ENCODE measurements around the gene BEGAIN. TPM values are rescaled to one million over a fixed set of nuclear protein-coding genes. Genes with fewer than 3 reads are reported as not detected.

The BEGAIN gene
- total and polyA plus RNA-seq, 2 experiments from 2014 or later = not detected

DNA sequence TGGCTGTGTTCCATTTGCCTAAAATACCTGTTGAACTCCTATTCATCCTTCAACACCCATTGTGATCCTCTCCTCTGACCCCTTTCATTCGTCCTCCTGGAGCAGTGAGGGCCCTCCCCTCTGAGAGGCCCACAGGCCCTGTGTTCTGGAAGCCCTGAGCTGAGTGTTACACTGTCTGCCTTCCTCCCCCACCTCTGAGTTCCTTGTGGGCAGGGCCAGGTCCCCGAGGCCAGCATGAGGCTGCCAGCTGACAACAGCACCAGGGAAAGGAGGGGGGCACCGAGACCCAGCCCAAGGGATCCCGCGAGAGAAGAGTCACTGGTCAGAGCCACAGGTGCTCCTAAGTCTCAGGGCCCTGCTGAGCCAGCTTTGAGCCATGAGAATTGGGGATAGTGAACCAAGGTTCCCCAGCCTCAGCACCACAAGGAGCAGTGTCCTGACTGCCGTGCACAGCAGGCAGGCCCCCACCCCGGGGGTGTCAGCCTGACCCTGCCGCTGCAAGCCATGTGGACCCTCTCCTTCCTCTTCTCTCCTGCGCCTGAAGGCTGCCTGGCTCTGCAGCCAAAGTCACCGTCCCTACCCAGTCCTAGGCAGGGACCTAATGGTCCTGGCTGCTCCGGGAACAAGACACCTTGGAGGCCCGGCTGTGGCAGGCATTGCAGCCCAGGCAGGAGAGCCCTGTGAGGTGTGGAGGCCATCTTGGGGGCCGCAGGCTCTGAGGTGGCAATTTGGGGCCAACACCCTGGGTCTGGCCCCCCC, 52.5 kb downstream of the BEGAIN start:
- no peak overlapping the region for H3K4me3 ChIP-seq
- H3K27me3 ChIP-seq = no peaks in the 10 kb centered on the region
- peak in 1 of 2 donors; percentile 55 for DNase-seq (ENCODE audit: low read depth in 1 of 2, low spot score in 1 of 2)
- H3K36me3 ChIP-seq = no peaks in the 10 kb centered on the region
- H3K4me1 ChIP-seq (ENCODE audit: low read depth) = peaks cover 16% of the 10 kb centered on the region
- TF ChIP-seq, protein P1, sequence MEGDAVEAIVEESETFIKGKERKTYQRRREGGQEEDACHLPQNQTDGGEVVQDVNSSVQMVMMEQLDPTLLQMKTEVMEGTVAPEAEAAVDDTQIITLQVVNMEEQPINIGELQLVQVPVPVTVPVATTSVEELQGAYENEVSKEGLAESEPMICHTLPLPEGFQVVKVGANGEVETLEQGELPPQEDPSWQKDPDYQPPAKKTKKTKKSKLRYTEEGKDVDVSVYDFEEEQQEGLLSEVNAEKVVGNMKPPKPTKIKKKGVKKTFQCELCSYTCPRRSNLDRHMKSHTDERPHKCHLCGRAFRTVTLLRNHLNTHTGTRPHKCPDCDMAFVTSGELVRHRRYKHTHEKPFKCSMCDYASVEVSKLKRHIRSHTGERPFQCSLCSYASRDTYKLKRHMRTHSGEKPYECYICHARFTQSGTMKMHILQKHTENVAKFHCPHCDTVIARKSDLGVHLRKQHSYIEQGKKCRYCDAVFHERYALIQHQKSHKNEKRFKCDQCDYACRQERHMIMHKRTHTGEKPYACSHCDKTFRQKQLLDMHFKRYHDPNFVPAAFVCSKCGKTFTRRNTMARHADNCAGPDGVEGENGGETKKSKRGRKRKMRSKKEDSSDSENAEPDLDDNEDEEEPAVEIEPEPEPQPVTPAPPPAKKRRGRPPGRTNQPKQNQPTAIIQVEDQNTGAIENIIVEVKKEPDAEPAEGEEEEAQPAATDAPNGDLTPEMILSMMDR (IDR thresholded peaks at IDR 0.05; ENCODE audit: low read depth, low read length) = no peak
- peak overlapping the region; percentile 57 for H3K27ac ChIP-seq
- no peaks in the 10 kb centered on the region for H3K9me3 ChIP-seq (ENCODE audit: low read depth)

DNA sequence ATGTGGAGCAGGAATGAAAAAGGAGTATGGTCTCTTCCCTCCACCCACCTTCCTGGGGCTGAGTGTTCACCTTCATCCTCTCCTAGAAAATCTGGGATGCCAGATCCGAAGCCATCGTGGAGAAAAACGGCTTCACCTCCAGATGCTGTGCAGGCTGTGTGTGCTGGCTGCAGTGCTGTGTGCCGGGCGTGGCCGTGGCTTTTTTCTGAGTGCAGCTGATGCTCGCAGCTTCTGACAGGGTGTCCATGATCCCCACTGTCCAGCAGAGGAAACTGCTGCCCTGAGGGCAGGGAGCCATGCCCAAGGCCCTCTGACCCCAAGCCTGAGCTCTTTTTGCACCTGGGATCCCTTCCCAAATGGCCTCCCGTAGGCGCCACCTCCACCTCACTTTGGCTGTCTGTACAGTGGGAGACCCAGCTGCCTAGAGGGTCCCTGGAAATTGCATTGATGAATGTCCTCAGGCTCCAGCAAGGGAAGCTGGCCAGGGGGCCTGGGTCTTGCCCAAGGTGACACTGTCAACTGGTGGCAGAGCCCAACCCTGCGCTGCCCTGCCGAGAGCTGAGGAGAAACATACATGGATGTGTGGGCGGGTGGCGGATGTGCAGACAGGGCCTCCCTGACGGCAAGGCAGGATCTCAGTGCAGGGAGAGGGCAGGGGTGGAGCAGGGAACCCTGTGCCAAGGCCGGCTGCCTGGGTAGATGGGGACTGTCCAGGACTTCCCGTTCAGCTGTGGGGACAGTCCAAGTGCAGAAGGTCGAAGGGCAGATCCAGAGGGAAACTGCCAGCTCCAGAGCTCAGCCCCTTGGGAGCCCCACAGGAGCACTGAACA, 53.3 kb downstream of the BEGAIN start:
- Histone ChIP-seq H3K27me3 (no peaks in the 10 kb centered on the region), H3K27ac (peak overlapping the region; percentile 57), H3K36me3 (no peaks in the 10 kb centered on the region), H3K4me3 (no peak overlapping the region), H3K9me3 (ENCODE audit: low read depth) (no peaks in the 10 kb centered on the region), H3K4me1 (ENCODE audit: low read depth) (peaks cover 16% of the 10 kb centered on the region)
- TF ChIP-seq, protein P1 (IDR thresholded peaks at IDR 0.05; ENCODE audit: low read depth, low read length) = no peak
- DNase-seq (ENCODE audit: low read depth in 1 of 2, low spot score in 1 of 2) = peak in 1 of 2 donors; percentile 16

GRCh38 chr14:100532906-100533655, 54.1 kb downstream of the BEGAIN start:
- Histone ChIP-seq H3K27me3 (no peaks in the 10 kb centered on the region), H3K9me3 (ENCODE audit: low read depth) (no peaks in the 10 kb centered on the region), H3K27ac (no peak overlapping the region), H3K36me3 (no peaks in the 10 kb centered on the region), H3K4me3 (no peak overlapping the region), H3K4me1 (ENCODE audit: low read depth) (peaks cover 16% of the 10 kb centered on the region)
- DNase-seq (ENCODE audit: low read depth in 1 of 2, low spot score in 1 of 2) = peak in 1 of 2 donors; percentile 61
- TF ChIP-seq, protein P1 (IDR thresholded peaks at IDR 0.05; ENCODE audit: low read depth, low read length) = no peak

DNA sequence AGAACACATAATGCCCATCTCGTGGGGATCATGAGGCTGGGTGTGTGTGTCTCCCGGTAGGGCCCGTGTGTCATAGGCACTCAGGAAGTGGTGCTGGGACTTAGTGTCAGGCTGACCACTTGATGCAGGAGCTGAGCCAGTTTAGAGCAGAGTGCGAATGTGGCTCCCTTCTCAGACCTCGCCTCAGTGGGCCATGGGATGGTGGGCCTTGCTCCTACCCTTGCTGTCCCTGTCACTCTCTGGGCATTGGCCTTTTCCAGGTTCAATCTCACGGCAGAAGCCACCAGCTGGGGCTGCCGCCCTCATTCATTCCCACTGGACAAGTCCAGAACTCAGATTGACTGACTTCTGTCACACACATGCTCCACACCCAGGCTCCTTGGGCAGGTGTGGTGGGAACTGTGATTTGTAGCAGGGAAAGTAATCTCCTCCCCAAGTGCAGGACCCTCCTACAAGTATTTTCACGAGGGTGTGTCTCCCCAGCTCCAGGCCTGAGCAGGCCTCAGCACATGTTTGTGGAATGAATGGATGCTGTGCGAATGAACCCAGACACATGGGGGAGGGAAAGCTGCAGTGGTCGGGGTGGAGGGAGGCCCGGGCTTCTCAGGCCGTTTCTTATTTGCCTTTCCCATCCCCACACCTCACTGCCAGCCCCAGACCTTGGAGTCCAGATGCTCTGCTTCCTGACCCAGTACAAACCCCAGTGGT, 54.9 kb downstream of the BEGAIN start:
- TF ChIP-seq, protein P1 (IDR thresholded peaks at IDR 0.05; ENCODE audit: low read depth, low read length) = no peak
- no peaks in the 10 kb centered on the region for H3K36me3 ChIP-seq
- no peaks in the 10 kb centered on the region for H3K27me3 ChIP-seq
- peaks cover 16% of the 10 kb centered on the region for H3K4me1 ChIP-seq (ENCODE audit: low read depth)
- H3K4me3 ChIP-seq = no peak overlapping the region
- DNase-seq (ENCODE audit: low read depth in 1 of 2, low spot score in 1 of 2) = no peak
- no peak overlapping the region for H3K27ac ChIP-seq
- no peaks in the 10 kb centered on the region for H3K9me3 ChIP-seq (ENCODE audit: low read depth)
